K562 (cell line): Measurements from ENCODE around the gene MARK3. TPM values are rescaled to one million over a fixed set of nuclear protein-coding genes. Genes with fewer than 3 reads are reported as not detected.

Source experiments
- MNT ChIP-seq, 2 experiments: fragments of 450-650 bp; conservative IDR thresholded peaks; 2 replicates each; pipeline ENCODE4 v1.6.1; 2017; ENCODE audit warnings: mild to moderate bottlenecking in 2 of 2, moderate library complexity in 2 of 2
- NFRKB ChIP-seq: fragments of 450-650 bp; IDR thresholded peaks from 2 replicates; pipeline ENCODE4 v1.6.1; 2016; ENCODE audit warnings: low read depth
- PHF8 ChIP-seq: fragments of 200-600 bp; sonication (generic); IDR thresholded peaks from 2 replicates; pipeline ENCODE4 v1.6.1; 2012; ENCODE audit warnings: mixed run types, mild to moderate bottlenecking, inconsistent platforms, low read length, moderate library complexity, borderline replicate concordance
- POLR2A ChIP-seq: fragments of 450-650 bp; conservative IDR thresholded peaks from 2 replicates; pipeline ENCODE4 v1.6.1; 2016
- PRDM10 ChIP-seq: fragments of 450-650 bp; IDR thresholded peaks from 2 replicates; pipeline ENCODE4 v1.6.1; 2018; ENCODE audit not compliant: partially characterized antibody
- REST ChIP-seq, 2 experiments: fragments of 450-650 bp; formaldehyde crosslinking in 1 of 2; IDR thresholded peaks; 2 replicates each; pipeline versions ENCODE4 v1.4.0 to v1.6.1; 2014 to 2020; ENCODE audit warnings: mild to moderate bottlenecking in 2 of 2, borderline replicate concordance in 1 of 2, low read depth in 1 of 2
- SIN3A ChIP-seq, 2 experiments: fragments of 150-350 bp in 1 of 2; IDR thresholded peaks; 2 replicates each; pipeline ENCODE4 v1.6.1; 2011 to 2016; ENCODE audit warnings: borderline replicate concordance in 2 of 2, low read depth in 2 of 2, low read length in 2 of 2, mild to moderate bottlenecking in 2 of 2, moderate library complexity in 2 of 2; ENCODE audit not compliant: control insufficient read depth in 1 of 2
- ZNF280A ChIP-seq: fragments of 450-650 bp; IDR thresholded peaks from 2 replicates; pipeline ENCODE4 v1.6.1; 2018; ENCODE audit warnings: mild to moderate bottlenecking, low read depth; ENCODE audit not compliant: partially characterized antibody
- ZNF583 ChIP-seq: fragments of 250-450 bp; sonication (Bioruptor Pico); IDR thresholded peaks from 2 replicates; pipeline ENCODE4 v1.4.0; 2020
- polyA plus RNA-seq, 8 experiments: library from polyadenylated mRNA; depleted of rRNA in 4 of 8; stranded (reverse) in 5 of 8; unstranded in 3 of 8; fragments of >200 nt; fragmentation: Nextera tagmentation in 2 of 8; fragmentation: Illumina TruSeq in 1 of 8; extraction: Ambion mirVana in 2 of 8; extraction: Trizol in 1 of 8; gene quantifications; 2 replicates each; pipeline versions ENCODE4 v1.2.1 to v1.2.3, GENCODE V29; 2011 to 2014; ENCODE audit warnings: inconsistent platforms in 1 of 8, missing spikeins in 1 of 8
- total RNA-seq, 7 experiments: library from RNA; depleted of rRNA in 6 of 7; stranded (reverse); fragments of >200 nt in 6 of 7; fragmentation: Illumina TruSeq in 2 of 7; extraction: Trizol in 2 of 7; gene quantifications; 2 replicates each; pipeline versions ENCODE4 v1.2.1 to v1.2.3, GENCODE V29; 2011 to 2021; ENCODE audit warnings: low replicate concordance in 1 of 7

MARK3 gene
- total and polyA plus RNA-seq, 9 of the 15 experiments (the other 6 are each of a cell fraction or from before 2014, with no cell fraction given): 10.1 to 68.7 (median 56.3) TPM

DNA sequence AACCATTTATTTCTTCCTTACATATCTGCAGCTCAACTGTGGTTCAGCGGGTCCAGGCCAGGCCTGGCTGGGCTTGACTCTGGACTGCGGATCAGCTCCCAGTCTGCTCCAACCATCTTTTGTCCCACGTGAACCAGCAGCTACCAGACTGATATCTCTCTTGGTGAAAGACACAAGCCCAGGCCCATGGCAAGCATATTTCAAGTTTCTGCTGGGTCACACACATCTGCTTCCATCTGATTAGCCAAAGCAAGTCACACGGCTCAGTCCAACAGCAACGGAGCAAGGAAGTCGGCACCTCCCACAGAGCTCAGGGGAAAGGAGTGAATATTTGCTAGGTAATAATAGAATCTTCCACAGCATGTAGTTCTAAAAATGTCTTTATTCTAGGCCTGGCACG lies 24.7 kb upstream of the MARK3 start (continued):
- TF ChIP-seq PHF8 (no peak), POLR2A (no peak), SIN3A (IDR thresholded peaks at IDR 0.05; ENCODE audit: borderline replicate concordance in 2 of 2, control insufficient read depth in 1 of 2, low read depth in 2 of 2, low read length in 2 of 2) (no peak), PRDM10 (peak; percentile 84), MNT (conservative IDR thresholded peaks at IDR 0.05) (peak in 1 of 2 experiments; percentile 33; a peak in 1 of 4 replicates), NFRKB (peak; percentile 48; the same call in 1 of the 2 replicates), ZNF280A (no peak), REST (IDR thresholded peaks at IDR 0.05; ENCODE audit: borderline replicate concordance) (peak; percentile 52), REST (CRISPR knock-in tag; IDR thresholded peaks at IDR 0.05; ENCODE audit: low read depth) (no peak), ZNF583 (CRISPR knock-in tag) (peak; percentile 12; the same call in 1 of the 2 replicates)
- TF ChIP-seq, all 486 proteins: peak for 45
